K562 (cell line): ENCODE data around the gene SEMA6B.

ENCODE experiments used
- RAD21 ChIP-seq, 2 experiments: fragments of 250-450 bp in 1 of 2; fragments of 450-650 bp in 1 of 2; sonication (Bioruptor Pico) in 1 of 2; formaldehyde crosslinking in 1 of 2; IDR thresholded peaks in 1 of 2; conservative IDR thresholded peaks in 1 of 2; 2 replicates each; pipeline versions ENCODE4 v1.4.0 to v1.8.0; 2020 to 2022; ENCODE audit warnings: mild to moderate bottlenecking in 2 of 2, moderate library complexity in 1 of 2
- RBBP5 ChIP-seq: fragments of 200-600 bp; sonication (generic); IDR thresholded peaks from 2 replicates; pipeline ENCODE4 v1.6.1; 2012; ENCODE audit warnings: borderline replicate concordance, mild to moderate bottlenecking, low read length, control low read depth, inconsistent platforms; ENCODE audit not compliant: insufficient read depth, poor library complexity, severe bottlenecking
- TBL1XR1 ChIP-seq, 2 experiments: IDR thresholded peaks; 2 replicates each; pipeline ENCODE4 v1.6.1; 2012; ENCODE audit warnings: improper control_type of control experiment in 2 of 2, low read length in 2 of 2, mild to moderate bottlenecking in 1 of 2
- ZKSCAN1 ChIP-seq: fragments of 150-350 bp; IDR thresholded peaks from 2 replicates; pipeline ENCODE4 v1.6.1; 2016; ENCODE audit warnings: low read depth, low read length
- TF ChIP-seq, protein P1 (sequence below), 3 experiments: IDR thresholded peaks in 2 of 3; conservative IDR thresholded peaks in 1 of 3; 2 replicates each; pipeline ENCODE4 v1.5.1; 2011 to 2012; ENCODE audit warnings: low read length in 3 of 3, mild to moderate bottlenecking in 3 of 3, control low read depth in 2 of 3, improper control_type of control experiment in 1 of 3, inconsistent platforms in 1 of 3, low read depth in 1 of 3, mixed read lengths in 1 of 3, moderate library complexity in 1 of 3; ENCODE audit not compliant: insufficient read depth in 2 of 3

DNA sequence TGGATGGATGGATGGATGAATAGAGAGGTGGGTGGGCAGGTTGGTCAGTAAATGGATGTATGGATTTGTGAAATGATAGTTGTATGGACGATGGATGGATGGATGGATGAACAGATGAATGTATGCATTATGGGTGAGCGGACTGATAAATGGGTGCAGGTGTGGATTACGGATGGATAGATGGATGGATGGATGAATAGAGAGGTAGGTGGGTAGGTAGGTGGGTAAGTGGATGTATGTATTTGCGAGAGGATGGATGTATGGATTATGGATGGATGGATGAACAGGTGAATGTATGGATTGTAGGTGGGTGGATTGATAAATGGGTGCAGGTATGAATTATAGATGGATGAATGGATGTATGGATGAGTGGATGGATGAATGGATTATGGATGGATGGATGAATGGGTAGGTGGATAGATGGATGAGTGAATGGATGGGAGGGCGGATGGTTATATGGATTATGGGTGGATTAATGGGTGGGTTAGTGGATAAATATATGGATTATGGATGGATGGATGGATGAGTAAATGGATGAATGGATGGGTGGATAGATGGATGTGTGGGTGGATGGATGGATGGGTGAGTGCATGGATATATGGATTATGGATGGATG, 42.8 kb upstream of the SEMA6B start:
- TF ChIP-seq, protein P1, sequence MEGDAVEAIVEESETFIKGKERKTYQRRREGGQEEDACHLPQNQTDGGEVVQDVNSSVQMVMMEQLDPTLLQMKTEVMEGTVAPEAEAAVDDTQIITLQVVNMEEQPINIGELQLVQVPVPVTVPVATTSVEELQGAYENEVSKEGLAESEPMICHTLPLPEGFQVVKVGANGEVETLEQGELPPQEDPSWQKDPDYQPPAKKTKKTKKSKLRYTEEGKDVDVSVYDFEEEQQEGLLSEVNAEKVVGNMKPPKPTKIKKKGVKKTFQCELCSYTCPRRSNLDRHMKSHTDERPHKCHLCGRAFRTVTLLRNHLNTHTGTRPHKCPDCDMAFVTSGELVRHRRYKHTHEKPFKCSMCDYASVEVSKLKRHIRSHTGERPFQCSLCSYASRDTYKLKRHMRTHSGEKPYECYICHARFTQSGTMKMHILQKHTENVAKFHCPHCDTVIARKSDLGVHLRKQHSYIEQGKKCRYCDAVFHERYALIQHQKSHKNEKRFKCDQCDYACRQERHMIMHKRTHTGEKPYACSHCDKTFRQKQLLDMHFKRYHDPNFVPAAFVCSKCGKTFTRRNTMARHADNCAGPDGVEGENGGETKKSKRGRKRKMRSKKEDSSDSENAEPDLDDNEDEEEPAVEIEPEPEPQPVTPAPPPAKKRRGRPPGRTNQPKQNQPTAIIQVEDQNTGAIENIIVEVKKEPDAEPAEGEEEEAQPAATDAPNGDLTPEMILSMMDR (IDR thresholded peaks at IDR 0.05 in 2 of 3, conservative IDR thresholded peaks at IDR 0.05 in 1 of 3; ENCODE audit: insufficient read depth in 2 of 3, low read depth in 1 of 3, low read length in 3 of 3): no peak
- no peak for TF ChIP-seq RBBP5
- TF ChIP-seq RAD21 (CRISPR knock-in tag; conservative IDR thresholded peaks at IDR 0.05 in 1 of 2, IDR thresholded peaks at IDR 0.05 in 1 of 2): no peak
- TF ChIP-seq TBL1XR1 (IDR thresholded peaks at IDR 0.05; ENCODE audit: low read length in 2 of 2): no peak
- no peak for TF ChIP-seq ZKSCAN1
